Naive thymus-derived CD4-positive, alpha-beta T cell (primary cell): ENCODE results near the gene IFI27L1. TPM values are rescaled to one million over a fixed set of nuclear protein-coding genes. Genes with fewer than 3 reads are reported as not detected.

Source experiments
- ATAC-seq: fragments of 150-1000 bp; cut with Tn5 transposase; 2 replicates; pipeline ENCODE4 v1.10.0; 2021; ENCODE audit warnings: mild to moderate bottlenecking, moderate library complexity
- CTCF ChIA-PET: fragments of 350-600 bp; sonication (Branson Sonifier 250); formaldehyde crosslinking; loops from one replicate; lab custom pipeline; 2021; ENCODE audit warnings: antibody characterized with exemption; lab: Charles Lee
- POLR2A ChIA-PET: fragments of 350-600 bp; sonication (Branson Sonifier 250); formaldehyde crosslinking; loops from one replicate; lab custom pipeline; 2021; ENCODE audit warnings: antibody characterized with exemption, inconsistent platforms; lab: Charles Lee
- DNase-seq, 9 donors: peaks; one replicate each; pipeline versions ENCODE4 v3.0.0 to v3.0.0-alpha.2; 2020 to 2022; ENCODE audit warnings: mixed read lengths in 1 of 9
- H3K27ac ChIP-seq: one replicate; pipeline ENCODE4 v1.7.0; 2013; ENCODE audit warnings: mild to moderate bottlenecking, low read depth, low read length, moderate library complexity
- H3K27me3 ChIP-seq, 2 donors: one replicate each; pipeline ENCODE4 v1.7.0; 2013; ENCODE audit warnings: low read length in 2 of 2, mild to moderate bottlenecking in 2 of 2, moderate library complexity in 2 of 2; ENCODE audit not compliant: control insufficient read depth in 2 of 2, insufficient read depth in 2 of 2
- H3K36me3 ChIP-seq, 3 experiments: 1 replicate in 2 of 3; 2 replicates in 1 of 3; pipeline ENCODE4 v1.7.0; 2013; ENCODE audit warnings: low read length in 3 of 3, mild to moderate bottlenecking in 3 of 3, moderate library complexity in 1 of 3; ENCODE audit not compliant: insufficient read depth in 3 of 3, control insufficient read depth in 2 of 3
- H3K4me1 ChIP-seq, 2 donors: one replicate each; pipeline ENCODE4 v1.7.0; 2013; ENCODE audit warnings: low read length in 2 of 2, mild to moderate bottlenecking in 2 of 2, moderate library complexity in 1 of 2; ENCODE audit not compliant: control insufficient read depth in 2 of 2, insufficient read depth in 2 of 2
- H3K4me3 ChIP-seq: 2 replicates; pipeline ENCODE4 v1.7.0; 2013; ENCODE audit warnings: mild to moderate bottlenecking, low read length
- H3K9me3 ChIP-seq, 3 experiments: 1 replicate in 2 of 3; 2 replicates in 1 of 3; pipeline ENCODE4 v1.7.0; 2013; ENCODE audit warnings: low read length in 3 of 3; ENCODE audit not compliant: control insufficient read depth in 2 of 3
- H3K27ac Mint-ChIP-seq, 9 donors: one replicate each; pipeline ENCODE4 v1.8.0; 2020 to 2022; ENCODE audit warnings: mixed read lengths in 9 of 9, mild to moderate bottlenecking in 8 of 9, moderate library complexity in 5 of 9, inconsistent platforms in 2 of 9
- H3K27me3 Mint-ChIP-seq, 5 donors: one replicate each; pipeline ENCODE4 v1.8.0; 2021 to 2022; ENCODE audit warnings: mixed read lengths in 5 of 5, mild to moderate bottlenecking in 1 of 5
- H3K36me3 Mint-ChIP-seq, 5 donors: one replicate each; pipeline ENCODE4 v1.8.0; 2020 to 2022; ENCODE audit warnings: mixed read lengths in 5 of 5, mild to moderate bottlenecking in 3 of 5, inconsistent platforms in 1 of 5
- H3K4me1 Mint-ChIP-seq, 7 donors: one replicate each; pipeline ENCODE4 v1.8.0; 2020 to 2022; ENCODE audit warnings: mixed read lengths in 7 of 7, mild to moderate bottlenecking in 3 of 7, inconsistent platforms in 1 of 7
- H3K4me3 Mint-ChIP-seq, 10 donors: one replicate each; pipeline ENCODE4 v1.8.0; 2020 to 2022; ENCODE audit warnings: mild to moderate bottlenecking in 10 of 10, mixed read lengths in 10 of 10, moderate library complexity in 6 of 10, inconsistent platforms in 2 of 10
- H3K9me3 Mint-ChIP-seq, 11 donors: one replicate each; pipeline ENCODE4 v1.8.0; 2020 to 2022; ENCODE audit warnings: mixed read lengths in 11 of 11, mild to moderate bottlenecking in 4 of 11, inconsistent platforms in 1 of 11, moderate library complexity in 1 of 11
- intact Hi-C, 2 donors: fragments of 100-400 bp; cut with micrococcal nuclease; formaldehyde crosslinking; loops; one replicate each; pipeline ENCODE4 v1.15.1; 2023
- polyA plus RNA-seq, 2 donors: library from polyadenylated mRNA; unstranded; fragments of 300-500 nt; fragmentation: Illumina TruSeq; gene quantifications; one replicate each; pipeline ENCODE4 v1.2.3, GENCODE V29; 2021
- total RNA-seq, 6 experiments: library from RNA in 5 of 6; stranded (reverse) in 5 of 6; gene quantifications; 1 replicate in 5 of 6; 2 replicates in 1 of 6; pipeline ENCODE4 v1.2.3 and lab custom pipeline; 2021 to 2026

The IFI27L1 gene
- total and polyA plus RNA-seq, 7 experiments from 2014 or later, result 6.3 to 31.8 (median 8.2) TPM

DNA sequence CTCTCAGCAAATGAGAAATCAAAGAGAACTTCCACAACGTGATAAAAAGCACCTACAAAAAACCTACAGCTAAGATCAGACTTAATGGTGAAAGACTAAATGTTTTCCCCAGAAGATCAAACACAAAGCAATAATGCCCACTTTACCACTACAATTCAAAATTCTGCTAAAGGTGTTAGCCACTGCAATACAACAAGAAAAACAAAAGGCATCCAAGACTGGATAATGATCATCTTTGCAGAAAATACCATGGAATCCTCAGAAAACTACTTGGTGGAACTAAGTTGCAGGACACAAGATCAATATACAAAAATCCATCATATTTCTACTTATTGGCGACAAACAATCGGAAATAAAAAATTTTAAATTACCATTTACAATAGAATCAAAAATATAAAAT is 6.6 kb upstream of the IFI27L1 start:
- CTCF ChIA-PET, result no interaction called here

DNA sequence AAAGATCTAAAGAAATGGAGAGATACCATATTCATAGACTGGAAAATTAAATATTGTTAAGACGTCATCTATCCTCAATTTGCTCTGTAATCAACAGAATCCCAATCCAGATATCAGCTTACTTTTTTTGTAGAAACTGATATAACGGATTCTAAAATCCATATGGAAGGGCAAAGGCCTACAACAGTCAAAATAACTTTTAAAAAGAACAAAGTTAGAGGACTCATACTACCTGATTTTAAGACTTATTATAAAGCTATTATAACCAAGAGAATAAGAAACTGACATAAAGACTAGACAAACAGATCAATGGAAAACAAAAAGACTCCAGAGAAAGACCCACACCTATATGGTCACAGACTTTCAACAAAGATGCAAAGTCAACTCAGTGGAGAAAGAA is 6.1 kb upstream of the IFI27L1 start:
- intact Hi-C loops, result no loop called here
- Histone ChIP-seq H3K27ac (no peak overlapping the region), H3K4me3 (no peak overlapping the region), H3K36me3 (peaks cover 10 to 24% (median 17%) of the 10 kb centered on the region in 3 experiments), H3K4me1 (peaks cover 27 to 44% of the 10 kb centered on the region in 2 donors), H3K27me3 (no peaks in the 10 kb centered on the region), H3K9me3 (peaks cover 3 to 5% (median 4%) of the 10 kb centered on the region in 3 experiments)
- no peaks in the 10 kb centered on the region for H3K27me3 Mint-ChIP-seq
- peaks cover 39 to 77% (median 71%) of the 10 kb centered on the region in 5 donors for H3K36me3 Mint-ChIP-seq
- peak overlapping the region in 8 of 10 donors; percentile 63 to 99 (median 85) for H3K4me3 Mint-ChIP-seq
- ChIA-PET POLR2A (no interaction called here), CTCF (no interaction called here)
- ATAC-seq (no peak), DNase-seq (no peak)
- no peak overlapping the region for H3K27ac Mint-ChIP-seq
- peaks cover 48 to 85% (median 77%) of the 10 kb centered on the region in 7 donors for H3K4me1 Mint-ChIP-seq
- H3K9me3 Mint-ChIP-seq, result peaks cover 0 to 51% (median 27%) of the 10 kb centered on the region in 11 donors

More for the DNA sequence above, 6.6 kb upstream of the IFI27L1 start:
- Mint-ChIP-seq H3K27me3 (no peaks in the 10 kb centered on the region), H3K27ac (peak overlapping the region in 1 of 9 donors; percentile 22), H3K4me3 (peak overlapping the region; percentile 11 to 99 (median 59)), H3K36me3 (peaks cover 39 to 78% (median 73%) of the 10 kb centered on the region in 5 donors), H3K4me1 (peaks cover 45 to 86% (median 79%) of the 10 kb centered on the region in 7 donors), H3K9me3 (peaks cover 0 to 54% (median 28%) of the 10 kb centered on the region in 11 donors)
- Histone ChIP-seq H3K27me3 (no peaks in the 10 kb centered on the region), H3K4me1 (peaks cover 24 to 42% of the 10 kb centered on the region in 2 donors), H3K9me3 (peaks cover 4 to 7% (median 5%) of the 10 kb centered on the region in 3 experiments), H3K27ac (no peak overlapping the region), H3K4me3 (no peak overlapping the region), H3K36me3 (peaks cover 10 to 27% (median 17%) of the 10 kb centered on the region in 3 experiments)
- ATAC-seq (no peak), DNase-seq (no peak)
- POLR2A ChIA-PET, result no interaction called here
- intact Hi-C loops, result no loop called here

DNA sequence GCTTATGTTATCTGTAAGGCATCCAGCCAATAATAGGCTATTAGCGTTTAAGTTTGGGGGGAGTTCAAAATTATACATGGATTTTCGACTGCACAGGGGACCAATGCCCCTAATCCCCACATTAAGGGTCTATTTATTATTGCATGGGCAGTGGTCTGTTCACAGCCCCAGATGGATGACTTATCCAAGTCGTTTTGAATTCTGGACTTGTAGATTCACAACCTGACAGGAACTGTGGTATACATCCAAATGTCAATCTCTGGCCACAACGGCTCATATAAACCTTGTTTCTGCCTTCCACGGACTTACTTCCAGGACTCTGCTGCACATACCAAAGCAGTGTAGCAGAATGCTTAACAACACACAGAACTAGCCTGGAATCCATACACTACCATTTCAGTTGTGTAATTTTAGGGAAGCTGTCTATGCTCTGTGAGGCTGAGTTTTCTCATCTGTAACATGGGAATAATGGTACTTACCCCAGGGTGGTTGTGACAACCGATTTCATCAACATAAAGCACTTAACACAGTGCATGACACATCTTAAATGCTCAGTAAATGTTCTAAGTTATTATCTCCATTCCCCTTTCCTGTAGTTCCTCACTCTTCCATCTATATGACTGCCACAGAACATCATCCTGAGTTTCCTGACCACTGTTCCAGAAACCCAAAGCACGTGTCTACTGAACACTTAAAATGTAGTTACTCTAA is 3.8 kb upstream of the IFI27L1 start:
- intact Hi-C loops, result no loop called here
- peaks cover 27 to 61% (median 53%) of the 10 kb centered on the region in 5 donors for H3K36me3 Mint-ChIP-seq
- peak overlapping the region; percentile 74 for H3K4me3 ChIP-seq
- no peaks in the 10 kb centered on the region for H3K27me3 ChIP-seq
- peaks cover 0 to 4% (median 2%) of the 10 kb centered on the region in 3 experiments for H3K9me3 ChIP-seq
- no peaks in the 10 kb centered on the region for H3K27me3 Mint-ChIP-seq
- H3K9me3 Mint-ChIP-seq, result peaks cover 0 to 32% (median 15%) of the 10 kb centered on the region in 11 donors
- H3K36me3 ChIP-seq, result peaks cover 10 to 30% (median 17%) of the 10 kb centered on the region in 3 experiments
- peak overlapping the region; percentile 72 to 100 (median 99) for H3K4me3 Mint-ChIP-seq
- ATAC-seq (no peak), DNase-seq (no peak)
- ChIA-PET CTCF (no interaction called here), POLR2A (no interaction called here)
- H3K27ac Mint-ChIP-seq, result peak overlapping the region in 4 of 9 donors; percentile 9 to 43 (median 30)
- no peak overlapping the region for H3K27ac ChIP-seq
- peaks cover 32 to 44% of the 10 kb centered on the region in 2 donors for H3K4me1 ChIP-seq
- H3K4me1 Mint-ChIP-seq, result peaks cover 40 to 78% (median 70%) of the 10 kb centered on the region in 7 donors

DNA sequence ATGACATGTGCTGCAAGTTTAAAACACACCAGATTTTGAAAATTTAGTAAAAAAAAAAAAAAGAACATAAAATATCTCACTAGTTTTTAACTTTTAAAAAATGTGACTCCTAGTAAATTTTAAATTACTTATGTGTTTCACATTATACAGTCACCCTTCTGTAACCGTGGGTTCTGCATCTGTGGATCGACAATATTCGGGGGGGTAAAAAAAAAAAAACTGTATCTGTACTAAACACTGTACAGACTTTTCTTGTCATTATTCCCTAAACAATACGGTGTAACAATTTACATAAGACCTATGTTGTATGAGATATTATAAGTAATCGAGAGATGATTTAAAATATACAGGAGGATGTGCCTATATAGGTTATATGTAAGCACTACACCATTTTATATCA is 3.3 kb upstream of the IFI27L1 start:
- H3K36me3 Mint-ChIP-seq, result peaks cover 25 to 59% (median 51%) of the 10 kb centered on the region in 5 donors
- no peaks in the 10 kb centered on the region for H3K27me3 ChIP-seq
- H3K27ac ChIP-seq, result no peak overlapping the region
- ChIA-PET CTCF (interaction anchor here (0.9 to 1.2 kb wide), 2 partner anchors 51 to 59 kb away, joined by 3 to 4 read pairs; no protein-coding TSS in a partner anchor), POLR2A (no interaction called here)
- intact Hi-C loops, result loop anchor here in 1 of 2 donors (2.0 kb wide), 1 partner anchor 15 kb away; no protein-coding TSS in a partner anchor
- H3K9me3 ChIP-seq, result peaks cover 0 to 4% (median 0%) of the 10 kb centered on the region in 3 experiments
- DNase-seq (no peak), ATAC-seq (no peak)
- peak overlapping the region in 4 of 9 donors; percentile 9 to 99 (median 51) for H3K27ac Mint-ChIP-seq
- H3K27me3 Mint-ChIP-seq, result no peaks in the 10 kb centered on the region
- H3K36me3 ChIP-seq, result peaks cover 10 to 26% (median 17%) of the 10 kb centered on the region in 3 experiments
- peaks cover 32 to 44% of the 10 kb centered on the region in 2 donors for H3K4me1 ChIP-seq
- peak overlapping the region; percentile 74 for H3K4me3 ChIP-seq
- peaks cover 0 to 29% (median 15%) of the 10 kb centered on the region in 11 donors for H3K9me3 Mint-ChIP-seq
- H3K4me1 Mint-ChIP-seq, result peaks cover 39 to 78% (median 69%) of the 10 kb centered on the region in 7 donors
- H3K4me3 Mint-ChIP-seq, result peak overlapping the region; percentile 83 to 100 (median 99)

DNA sequence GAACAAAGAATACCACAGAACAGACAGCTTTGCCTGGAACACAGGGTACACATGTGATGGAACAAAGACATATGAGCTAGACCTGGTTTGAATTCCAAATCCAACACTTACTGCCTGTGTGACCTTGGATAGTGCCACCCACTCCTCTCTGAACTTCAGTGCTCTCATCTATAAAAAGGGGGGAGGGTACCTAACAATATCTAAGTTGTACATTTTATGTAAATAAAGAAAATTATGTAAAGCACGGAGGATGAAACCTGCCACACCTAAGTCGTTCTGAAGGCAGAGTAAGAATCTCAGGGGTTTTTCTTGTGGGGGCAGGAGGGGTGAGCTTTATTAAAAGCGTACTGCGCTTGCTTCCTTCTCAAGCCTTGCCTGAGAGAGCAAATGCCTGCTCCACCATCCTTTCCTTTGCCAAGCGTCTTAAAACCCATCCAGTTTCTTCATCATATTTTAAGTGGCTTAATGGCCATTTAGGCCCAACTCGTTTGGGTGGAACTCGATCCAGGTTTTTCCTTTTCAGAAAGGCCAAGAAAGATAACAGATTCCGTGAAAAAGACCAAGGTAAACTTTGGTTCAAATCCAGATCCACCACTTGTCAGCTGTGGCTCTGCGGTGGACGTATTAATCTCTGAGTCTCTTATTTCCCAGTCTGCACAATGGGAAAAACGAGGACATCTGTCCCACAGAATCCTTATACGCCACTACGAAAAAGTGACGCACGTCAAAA is 1.1 kb upstream of the IFI27L1 start:
- POLR2A ChIA-PET, result interaction anchor here (0.7 to 3.9 kb wide), 17 partner anchors 10 to 967 kb away, joined by 3 to 29 read pairs (median 4); partner anchors contain the start of genes IFI27L2, LYSET, MOAP1 and OTUB2

More for the DNA sequence above, 1.1 kb upstream of the IFI27L1 start:
- H3K4me3 ChIP-seq, result peak overlapping the region; percentile 74
- Mint-ChIP-seq H3K9me3 (peaks cover 0 to 12% (median 6%) of the 10 kb centered on the region in 11 donors), H3K4me1 (peaks cover 34 to 66% (median 59%) of the 10 kb centered on the region in 7 donors), H3K27ac (peak overlapping the region; percentile 97 to 100 (median 99)), H3K36me3 (peaks cover 18 to 47% (median 37%) of the 10 kb centered on the region in 5 donors), H3K27me3 (no peaks in the 10 kb centered on the region), H3K4me3 (peak overlapping the region; percentile 90 to 100 (median 99))
- ATAC-seq (no peak), DNase-seq (peak in 7 of 9 donors; percentile 14 to 40 (median 38))
- H3K9me3 ChIP-seq, result no peaks in the 10 kb centered on the region
- peaks cover 32 to 44% of the 10 kb centered on the region in 2 donors for H3K4me1 ChIP-seq
- no peaks in the 10 kb centered on the region for H3K27me3 ChIP-seq
- H3K36me3 ChIP-seq, result peaks cover 5 to 26% (median 17%) of the 10 kb centered on the region in 3 experiments
- peak overlapping the region; percentile 98 for H3K27ac ChIP-seq
- intact Hi-C loops, result loop anchor here (2.0 to 10.0 kb wide), 11 partner anchors 17 to 1455 kb away; partner anchors contain the start of genes ASB2 (in 1 of the 2), DICER1 (in 1 of the 2), GLRX5 (in 1 of the 2) and GOLGA5 (in 1 of the 2)
- CTCF ChIA-PET, result interaction anchor here (2.4 kb wide), 1 partner anchor 44 kb away, joined by 10 read pairs; no protein-coding TSS in a partner anchor
